Dedifferentiated amniotic fluid mesenchymal stem cell (primary cell): ENCODE data around the gene PRKCB.
"Not testable (repeated sequence)": the region's sequence is repeated elsewhere in the genome, so short reads cannot be mapped to it uniquely, and the experiment has no call there.

Experiments
- DNase-seq: peaks from one replicate; pipeline ENCODE4 v3.0.0-alpha.2; 2016; ENCODE audit errors: extremely low spot score

PRKCB gene

DNA sequence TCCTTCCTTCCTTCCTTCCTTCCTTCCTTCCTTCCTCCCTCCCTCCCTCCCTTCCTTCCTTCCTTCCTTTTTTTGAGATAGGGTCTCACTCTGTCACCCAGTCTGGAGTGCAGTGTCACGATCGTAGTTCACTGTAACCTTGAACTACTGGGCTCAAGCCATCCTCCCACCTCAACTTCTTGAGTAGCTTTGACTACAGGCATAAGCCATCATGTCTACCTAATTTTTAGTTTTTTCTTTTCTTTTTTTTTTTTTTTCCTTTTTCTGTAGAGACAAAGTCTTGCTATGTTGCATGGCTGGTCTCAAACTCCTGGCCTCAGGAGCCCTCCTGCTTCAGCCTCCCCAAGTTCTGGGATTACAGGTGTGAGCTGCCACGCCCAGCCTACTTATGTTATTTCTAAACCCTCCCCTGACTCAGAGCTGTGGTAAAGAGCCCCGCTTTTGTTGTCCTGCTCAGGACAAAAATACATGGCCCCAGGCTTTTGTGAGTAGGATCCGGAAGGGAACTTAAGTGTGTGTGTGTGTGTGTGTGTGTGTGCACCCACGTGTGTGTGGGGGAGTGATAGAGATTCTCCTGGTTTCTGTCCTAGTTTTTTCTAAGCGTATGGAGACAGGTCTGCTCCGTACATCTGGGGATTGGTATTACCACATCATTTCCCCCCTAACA lies 67.1 kb downstream of the PRKCB start:
- no peak for DNase-seq

DNA sequence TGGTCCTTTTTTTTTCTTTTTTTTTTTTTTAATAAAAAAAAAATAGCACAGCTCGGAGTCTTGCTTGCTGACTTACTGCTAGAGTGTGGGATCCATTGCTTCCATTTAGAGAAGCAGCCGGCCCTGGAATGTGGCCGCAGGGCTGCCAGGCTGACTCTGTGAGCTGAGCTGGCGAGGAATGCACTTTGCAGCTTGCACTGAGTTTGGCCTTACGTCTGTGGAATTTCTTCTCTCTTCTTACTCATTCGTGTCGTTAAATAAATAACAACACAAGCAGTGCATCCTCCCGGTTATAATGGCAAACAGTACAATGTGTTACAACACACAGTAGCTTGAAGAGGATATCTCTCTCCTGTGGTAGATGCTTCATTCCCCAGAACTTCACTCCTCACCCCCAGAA lies 69.2 kb downstream of the PRKCB start:
- peak; percentile 88 for DNase-seq

DNA sequence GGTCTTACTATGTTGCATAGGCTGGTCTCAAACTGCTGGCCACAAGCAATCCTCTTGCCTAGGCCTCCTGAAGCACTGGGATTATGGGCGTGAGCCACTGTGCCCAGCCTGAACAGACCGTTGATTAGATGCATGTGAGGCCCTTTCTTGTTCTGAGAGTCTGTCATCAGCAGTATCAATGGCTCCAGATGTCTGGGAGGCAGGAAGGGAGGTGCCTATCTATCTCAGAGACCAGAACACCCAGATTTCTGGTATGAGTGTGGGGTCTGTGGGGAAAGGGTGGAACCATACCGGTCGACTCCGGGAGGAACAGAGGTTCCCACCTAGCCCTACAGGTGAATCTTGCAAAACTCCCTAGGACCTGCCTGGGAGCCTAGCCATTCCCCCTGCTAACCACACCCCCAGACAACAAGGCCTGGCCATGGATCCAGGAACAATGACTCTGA lies 71.7 kb downstream of the PRKCB start:
- DNase-seq = no peak

DNA sequence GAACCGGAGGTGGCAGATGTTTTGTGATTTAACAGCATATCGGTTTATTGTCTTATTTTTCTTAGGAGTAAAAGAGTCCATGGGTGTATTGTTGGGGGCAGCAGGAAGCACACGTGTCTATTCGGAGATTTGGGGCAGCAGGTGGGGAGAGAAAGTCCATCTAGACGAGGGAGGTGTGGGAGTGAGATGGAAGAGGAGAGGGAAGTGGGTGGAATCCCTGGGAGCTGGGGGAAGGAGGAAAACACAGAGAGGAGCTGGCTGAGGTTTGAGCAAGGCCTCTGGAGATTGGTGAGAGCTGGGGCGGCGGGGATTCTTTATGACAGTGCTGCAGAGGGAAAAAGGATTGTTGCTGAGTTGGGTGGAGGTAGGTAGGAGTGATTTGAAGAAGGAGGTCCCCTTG lies 72.1 kb downstream of the PRKCB start:
- no peak for DNase-seq

DNA sequence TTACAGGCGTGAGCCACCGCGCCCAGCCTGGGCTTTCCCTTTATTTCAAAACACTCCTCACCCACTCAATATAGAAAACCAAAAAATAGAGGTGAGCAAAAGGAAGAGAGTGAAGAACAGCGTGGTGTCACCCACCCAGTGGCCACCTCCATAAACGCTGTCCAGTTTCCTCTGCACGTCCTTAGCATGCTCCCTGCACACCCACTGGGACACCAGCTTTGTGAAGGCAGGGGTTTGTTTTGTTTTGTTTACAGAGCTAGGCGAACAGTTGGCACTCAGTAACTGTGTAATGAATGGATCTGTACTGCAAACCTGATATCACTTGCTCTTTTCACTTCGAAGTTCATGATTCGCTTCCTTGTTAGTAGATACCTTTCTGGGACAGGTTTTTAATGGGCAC lies 73.0 kb downstream of the PRKCB start:
- DNase-seq = no peak

DNA sequence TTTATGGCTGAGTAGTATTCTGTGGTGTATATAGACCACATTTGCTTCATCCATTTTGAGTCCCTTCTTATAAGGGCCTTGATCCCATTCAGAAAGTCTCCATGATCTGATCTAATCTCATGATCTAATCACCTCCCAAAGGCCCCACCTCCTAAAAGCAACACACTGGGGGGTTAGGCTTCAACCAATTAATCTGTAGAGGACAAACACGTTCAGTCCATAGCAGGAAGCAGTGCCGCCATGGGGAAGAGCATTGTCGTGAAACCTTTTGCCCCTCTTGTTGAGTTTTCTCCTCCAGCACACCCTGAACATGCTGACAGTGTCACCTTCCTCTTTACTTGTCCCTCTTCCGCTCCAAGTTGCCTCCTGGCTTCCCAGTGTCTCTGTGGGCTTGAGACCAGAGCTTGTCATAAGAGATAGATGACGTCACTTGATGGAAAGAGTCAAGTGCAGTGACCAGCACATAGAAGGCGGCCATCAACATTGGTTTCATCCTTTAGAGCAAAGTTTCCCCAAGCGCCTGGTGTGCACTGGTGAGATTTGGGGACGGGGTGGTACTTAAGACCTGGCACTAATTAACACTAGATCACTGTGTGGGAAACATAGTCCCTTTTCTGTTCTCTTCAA lies 74.1 kb downstream of the PRKCB start:
- no peak for DNase-seq

DNA sequence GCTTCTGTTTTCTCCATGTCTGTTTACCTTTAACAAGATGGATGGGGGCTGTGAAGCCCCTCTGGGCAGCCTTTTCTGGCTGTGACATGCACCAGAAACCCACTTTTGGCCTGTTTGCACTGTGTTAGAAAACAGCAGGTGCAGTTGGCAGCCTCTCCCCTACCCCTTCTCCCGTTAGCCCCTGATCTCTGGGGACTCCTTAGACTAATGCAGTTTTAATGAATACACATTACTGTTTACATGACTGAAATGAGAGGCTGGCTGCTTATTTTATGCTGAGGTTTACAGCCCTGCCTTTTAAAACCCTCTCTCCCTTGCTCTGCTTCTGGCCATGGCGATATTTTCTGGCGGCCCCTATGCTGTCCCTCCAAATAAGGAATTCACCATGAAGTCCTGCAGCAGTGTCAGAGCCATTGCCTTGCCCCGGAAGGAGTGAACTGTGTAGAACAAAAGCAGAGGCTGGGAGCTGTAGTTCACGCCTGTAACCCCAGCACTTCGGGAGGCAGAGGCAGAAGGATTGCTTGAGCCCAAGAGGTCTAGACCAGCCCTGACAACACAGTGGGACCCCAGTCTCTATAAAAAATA lies 79.3 kb downstream of the PRKCB start:
- no peak for DNase-seq

DNA sequence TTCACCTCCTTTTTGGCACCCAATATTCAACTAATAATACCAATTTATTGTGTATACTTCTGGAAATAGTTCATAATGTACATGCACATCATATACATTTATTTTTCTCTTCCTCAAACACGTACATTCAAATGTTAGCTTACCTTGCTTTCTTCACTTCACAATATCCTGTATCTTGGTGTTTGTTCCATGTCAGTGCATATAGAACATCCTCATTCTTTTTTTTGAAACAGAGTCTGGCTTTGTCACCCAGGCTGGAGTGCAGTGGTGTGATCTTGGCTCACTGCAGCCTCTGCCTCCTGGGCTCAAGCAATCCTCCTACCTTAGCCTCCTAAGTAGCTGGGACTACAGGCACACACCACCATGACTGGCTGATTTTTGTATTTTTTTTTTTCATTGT lies 80.8 kb downstream of the PRKCB start:
- DNase-seq = not testable (repeated sequence)

DNA sequence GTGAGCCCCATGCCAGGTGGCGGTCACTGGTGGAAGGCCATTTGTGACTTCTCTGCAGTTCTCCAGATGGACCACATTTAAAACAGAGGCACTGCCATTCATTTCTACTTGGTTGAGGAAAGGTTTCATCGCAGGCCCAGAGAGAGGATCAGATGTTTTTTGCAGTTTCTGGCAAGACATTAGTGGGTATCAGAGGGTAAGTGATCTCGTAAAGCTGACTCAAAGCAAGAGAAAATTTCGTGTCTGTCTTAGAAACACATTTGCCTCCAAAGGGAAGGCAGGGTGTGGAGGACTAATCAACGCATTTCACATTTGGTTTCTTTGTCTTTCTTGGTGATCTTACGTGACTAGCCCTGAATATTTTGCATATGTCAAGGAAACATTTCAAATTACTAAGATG lies 81.8 kb downstream of the PRKCB start:
- DNase-seq = no peak

DNA sequence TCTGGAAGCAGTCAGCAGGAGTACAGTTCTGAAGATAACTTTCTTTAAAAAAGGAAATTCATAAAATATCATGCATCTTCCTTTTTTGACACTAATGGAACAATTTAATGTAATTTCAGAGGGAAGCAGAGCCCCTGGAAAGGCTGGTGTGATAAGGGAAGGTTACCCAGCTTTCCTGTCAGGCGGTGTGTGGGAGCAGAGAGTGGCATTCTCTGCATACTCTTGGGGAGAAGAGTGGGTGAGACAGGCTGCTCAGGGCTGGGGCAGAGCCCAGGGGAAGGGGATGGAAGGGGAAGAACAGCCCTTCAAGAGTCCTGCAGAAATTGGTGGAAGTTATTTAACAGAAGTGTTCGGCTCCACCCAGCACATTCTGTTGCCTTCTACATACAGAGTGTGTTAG lies 84.7 kb downstream of the PRKCB start:
- DNase-seq = no peak

DNA sequence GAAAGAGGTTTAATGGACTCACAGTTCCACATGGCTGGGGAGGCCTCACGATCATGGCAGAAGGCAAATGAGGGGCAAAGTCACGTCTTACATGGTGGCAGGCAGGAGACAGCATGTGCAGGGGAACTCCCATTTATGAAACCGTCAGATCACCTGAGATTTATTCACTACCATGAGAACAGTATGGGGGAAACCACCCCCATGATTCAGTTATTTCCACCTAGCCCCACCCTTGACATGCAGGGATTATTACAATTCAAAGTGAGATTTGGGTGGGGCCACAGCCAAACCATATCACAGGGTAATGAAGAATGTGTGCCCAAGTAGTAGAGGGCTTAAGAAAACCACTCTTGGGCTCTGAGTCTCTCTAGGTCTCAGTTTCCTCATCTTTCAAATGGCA lies 85.1 kb downstream of the PRKCB start:
- DNase-seq = no peak

DNA sequence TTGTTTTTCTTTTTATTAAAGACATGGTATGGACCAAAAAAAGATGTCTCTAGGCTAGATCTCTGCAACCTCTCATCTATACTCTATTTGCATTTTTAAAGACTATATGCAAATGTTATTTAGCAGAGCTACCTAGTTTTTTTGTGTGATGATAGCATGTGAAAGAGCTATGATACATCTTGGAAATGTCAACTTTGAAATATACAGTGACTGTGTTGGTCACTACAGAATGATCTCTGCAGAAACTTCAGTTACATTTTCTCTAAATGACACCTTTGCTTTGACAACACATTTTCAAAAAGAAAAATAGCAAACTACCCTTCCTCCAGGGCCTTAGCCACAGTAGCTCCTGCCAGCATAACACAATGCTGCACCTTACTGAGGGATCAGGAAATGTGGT lies 86.6 kb downstream of the PRKCB start:
- DNase-seq = no peak

DNA sequence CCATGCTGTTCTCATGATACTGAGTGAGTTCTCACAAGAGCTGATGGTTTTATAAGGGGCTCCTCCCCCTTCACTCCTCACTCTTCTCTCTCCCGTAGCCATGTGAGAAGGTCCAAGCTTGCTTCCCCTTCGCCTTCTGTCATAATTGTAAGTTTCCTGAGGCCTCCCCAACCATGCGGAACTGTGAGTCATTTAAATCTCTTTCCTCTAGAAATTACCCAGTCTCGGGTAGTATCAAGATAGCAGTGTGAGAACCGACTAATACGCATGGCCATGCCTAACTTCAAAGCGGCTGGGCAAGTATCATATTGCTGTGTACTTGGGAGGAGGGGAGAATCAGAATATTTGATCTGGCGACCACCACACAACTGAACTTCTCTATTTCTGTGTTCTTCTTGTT lies 88.3 kb downstream of the PRKCB start:
- DNase-seq = no peak

DNA sequence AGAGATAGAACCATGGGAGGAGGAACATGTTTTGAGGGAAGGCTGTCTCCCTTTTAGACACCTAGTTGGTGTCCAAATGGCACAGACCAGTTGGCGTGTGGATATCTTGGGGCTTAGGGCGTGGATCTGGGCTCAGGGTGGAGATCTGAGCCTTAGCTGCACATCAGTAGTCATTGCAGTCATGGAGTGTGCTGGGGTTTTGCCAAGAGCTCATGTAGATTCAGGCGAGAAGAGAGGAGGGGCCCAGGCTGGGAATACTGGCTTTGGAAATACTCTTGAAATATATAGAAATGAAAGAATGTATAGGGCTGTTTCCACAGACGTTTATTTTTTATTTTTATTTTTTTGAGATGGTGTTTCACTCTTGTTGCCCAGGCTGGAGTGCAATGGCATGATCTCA lies 92.0 kb downstream of the PRKCB start:
- DNase-seq = no peak

DNA sequence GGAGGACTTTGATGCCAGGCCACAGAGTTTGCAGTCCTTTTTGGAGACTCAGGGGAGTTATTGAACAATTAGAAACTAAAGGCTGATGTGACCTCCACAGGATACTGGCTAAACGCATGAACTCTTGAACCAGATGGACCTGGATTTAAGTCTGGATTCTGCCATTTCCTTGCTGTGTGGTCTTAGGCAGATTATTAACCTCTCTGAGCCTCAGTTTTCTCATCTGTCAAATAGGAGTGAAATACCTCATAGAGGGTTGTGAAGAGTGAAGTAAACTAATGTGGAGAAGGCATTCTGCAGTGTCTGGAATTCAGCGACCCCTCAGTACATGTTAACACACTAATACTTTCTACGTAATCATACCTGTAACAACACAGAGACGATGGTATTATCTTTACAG lies 93.5 kb downstream of the PRKCB start:
- DNase-seq = no peak

DNA sequence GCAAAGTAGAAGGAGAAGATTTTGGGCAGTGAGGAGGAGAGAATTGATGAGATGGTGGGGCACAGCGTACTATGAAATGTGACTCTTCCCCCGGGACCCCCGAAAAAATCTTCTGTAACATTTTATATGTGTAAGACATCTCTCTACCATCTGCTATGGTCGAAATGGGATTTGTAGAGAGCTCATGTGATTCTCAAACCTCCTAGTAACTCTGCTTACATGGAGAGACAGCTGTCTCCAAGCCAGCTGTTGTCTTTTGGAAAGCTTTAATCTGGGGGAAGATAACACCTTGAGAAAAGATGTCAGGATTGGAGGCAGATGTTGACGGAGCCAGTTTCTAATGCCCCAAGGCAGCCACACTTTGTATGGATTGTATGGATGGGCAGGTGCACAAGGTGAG lies 94.1 kb downstream of the PRKCB start:
- DNase-seq = no peak

DNA sequence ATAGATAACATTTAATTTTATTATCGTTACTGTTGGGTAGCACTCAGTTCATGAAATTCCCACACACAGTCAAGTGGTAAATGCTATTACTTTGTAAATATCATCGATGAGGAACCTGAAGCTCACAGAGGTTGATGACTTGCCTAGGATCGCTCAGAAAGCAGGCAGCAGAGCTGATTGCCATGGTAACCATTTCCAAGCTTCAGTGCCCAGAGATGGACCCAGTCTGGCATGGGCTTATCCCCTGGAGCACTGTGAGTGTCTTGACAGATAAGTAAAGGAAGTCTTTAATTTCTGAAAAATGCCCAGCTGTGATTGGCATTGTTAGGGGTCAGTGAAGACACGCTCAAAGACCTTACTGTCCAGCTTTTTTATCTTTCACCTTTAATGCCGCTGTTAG lies 95.0 kb downstream of the PRKCB start:
- DNase-seq = no peak

DNA sequence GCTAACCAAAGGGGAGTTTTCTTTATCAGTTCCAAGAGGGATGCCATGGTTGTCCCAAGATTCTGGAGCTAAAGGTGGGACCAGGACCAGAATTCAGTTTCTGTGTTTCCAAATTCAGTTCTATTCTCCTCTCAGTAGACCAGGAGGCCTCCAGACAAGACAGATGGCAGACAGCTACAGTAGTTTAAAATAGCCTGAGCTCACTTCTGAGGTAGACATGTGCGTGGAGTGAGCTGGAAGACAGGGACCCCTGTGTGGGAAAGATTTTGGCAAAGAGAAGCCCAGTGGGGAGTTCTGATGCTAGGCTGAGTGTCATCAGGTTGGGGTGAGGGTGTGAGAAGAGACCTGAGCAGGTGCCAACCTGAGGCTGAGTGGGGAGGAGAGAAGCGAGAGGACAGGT lies 95.4 kb downstream of the PRKCB start:
- no peak for DNase-seq

DNA sequence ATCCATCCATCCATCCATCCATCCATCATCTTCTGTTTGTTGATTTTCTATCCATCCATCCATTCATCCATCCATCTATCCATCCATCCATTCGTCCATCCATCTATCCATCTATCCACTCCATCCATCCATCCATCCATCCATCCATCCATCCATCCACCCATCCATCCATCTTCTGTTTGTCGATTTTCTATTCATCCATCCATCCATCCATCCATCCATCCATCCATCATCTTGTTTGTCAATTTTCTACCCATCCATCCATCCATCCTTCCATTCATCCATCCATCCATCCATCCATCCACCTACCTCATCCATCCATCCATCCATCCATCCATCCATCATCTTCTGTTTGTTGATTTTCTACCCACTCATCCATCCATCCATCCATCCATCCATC lies 97.9 kb downstream of the PRKCB start:
- not testable (repeated sequence) for DNase-seq

DNA sequence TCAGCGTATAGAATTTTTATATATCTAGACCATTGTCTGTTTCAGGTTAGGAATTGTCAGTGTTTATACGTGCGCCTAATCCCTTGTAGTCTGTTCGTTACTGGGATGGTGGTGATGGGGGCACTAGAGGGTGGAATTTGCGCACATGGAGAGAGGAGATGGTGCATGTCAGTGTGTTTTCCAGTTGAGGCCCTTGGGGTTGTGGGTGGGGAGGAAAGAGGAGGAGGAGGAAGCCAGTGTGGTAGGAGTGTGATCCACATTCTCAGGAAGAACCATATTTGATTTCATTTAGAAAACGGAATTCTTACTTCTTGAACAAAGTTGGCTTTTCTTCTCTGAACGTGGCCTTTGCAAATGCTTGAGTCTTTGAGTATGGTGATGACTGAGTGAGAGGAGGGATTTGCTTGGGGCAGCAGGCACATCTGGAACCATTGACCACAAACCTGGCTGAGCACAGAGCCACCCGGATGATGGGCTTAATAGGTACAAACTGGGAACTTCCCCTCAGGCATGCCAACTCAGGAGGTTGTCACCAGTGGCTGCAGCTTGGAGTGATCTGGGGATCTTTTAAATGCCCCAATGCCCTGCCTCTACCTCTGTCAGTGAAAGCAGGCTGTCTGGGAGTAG lies 98.9 kb downstream of the PRKCB start:
- DNase-seq = no peak

DNA sequence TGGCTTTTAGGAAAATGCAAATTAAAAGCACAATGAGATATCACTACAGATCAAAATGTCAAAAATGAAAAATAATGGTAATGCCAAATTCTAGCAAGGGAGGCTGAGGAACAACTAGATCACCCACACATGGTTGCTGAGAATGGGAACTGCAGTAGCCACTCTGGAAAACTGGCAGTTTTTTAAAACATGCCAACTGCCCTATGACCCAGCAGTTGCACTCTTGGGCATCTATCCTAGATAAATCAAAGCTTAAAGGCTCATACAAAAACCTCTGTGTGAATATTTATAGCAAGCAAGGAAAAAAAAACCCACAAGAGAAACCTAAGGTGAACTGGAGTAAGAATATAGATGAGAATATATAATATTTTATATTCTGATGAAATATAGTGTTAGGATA lies 104.3 kb downstream of the PRKCB start:
- DNase-seq = no peak

DNA sequence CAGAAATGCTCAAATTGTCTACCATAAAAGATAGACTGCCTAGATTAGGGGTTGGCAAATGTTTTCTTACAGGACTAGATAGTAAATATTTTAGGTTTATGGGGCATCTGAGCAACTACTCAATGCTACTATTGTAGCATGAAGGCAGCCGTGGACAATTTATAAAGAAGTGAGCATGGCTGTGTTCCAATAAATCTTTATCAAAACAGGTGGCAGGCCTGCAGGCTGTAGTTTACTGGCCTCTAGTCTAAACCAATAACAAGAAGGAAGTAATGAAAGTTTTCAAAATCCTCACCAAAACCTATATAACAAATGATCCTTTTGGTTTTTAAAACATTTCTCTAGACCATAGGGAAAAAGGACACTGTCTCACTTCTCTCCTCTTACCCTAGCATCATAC lies 105.2 kb downstream of the PRKCB start:
- no peak for DNase-seq

DNA sequence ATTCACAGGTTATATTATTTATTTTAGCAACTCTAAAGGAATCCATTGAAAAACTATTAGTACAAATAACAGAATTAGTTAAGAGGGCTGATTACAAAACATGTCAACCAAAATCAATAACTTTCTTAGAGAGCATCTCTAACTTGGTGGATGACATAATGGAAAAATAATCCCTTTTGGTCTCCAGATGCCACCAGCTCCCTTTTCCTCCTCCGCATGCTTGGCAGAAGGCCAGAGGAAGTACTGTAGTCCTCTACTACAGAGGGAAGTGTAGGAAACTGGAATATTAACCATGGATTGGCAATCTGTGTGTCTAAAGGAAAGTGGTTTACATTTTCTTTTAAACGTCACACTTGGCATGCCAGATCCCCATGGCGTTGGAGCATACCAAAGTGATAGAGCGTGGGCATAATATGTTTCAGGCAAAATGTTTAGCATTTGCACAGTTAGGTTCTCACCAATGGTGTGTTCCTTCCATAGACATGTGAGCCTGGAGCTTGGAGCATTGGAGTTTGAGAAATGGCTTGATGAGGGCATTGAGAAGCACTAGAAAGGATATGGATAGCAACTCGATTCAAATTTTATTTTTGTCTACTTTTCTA lies 106.3 kb downstream of the PRKCB start:
- DNase-seq = no peak
